C1 segment of cervical spinal cord (tissue), 14 donors: ENCODE measurements around the gene HOXC12.

ENCODE experiments used
- DNase-seq, 14 donors: peaks; one replicate each; lab custom pipeline; 2025; lab: John Stamatoyannopoulos, UW

The HOXC12 gene

GRCh38 chr12:53996240-53997203, 41.8 kb downstream of the HOXC12 start:
- no peak for DNase-seq

- DNase-seq: no peak
These were observed 42.8 kb downstream of the HOXC12 start for GRCh38 chr12:53997204-53998109.

DNA sequence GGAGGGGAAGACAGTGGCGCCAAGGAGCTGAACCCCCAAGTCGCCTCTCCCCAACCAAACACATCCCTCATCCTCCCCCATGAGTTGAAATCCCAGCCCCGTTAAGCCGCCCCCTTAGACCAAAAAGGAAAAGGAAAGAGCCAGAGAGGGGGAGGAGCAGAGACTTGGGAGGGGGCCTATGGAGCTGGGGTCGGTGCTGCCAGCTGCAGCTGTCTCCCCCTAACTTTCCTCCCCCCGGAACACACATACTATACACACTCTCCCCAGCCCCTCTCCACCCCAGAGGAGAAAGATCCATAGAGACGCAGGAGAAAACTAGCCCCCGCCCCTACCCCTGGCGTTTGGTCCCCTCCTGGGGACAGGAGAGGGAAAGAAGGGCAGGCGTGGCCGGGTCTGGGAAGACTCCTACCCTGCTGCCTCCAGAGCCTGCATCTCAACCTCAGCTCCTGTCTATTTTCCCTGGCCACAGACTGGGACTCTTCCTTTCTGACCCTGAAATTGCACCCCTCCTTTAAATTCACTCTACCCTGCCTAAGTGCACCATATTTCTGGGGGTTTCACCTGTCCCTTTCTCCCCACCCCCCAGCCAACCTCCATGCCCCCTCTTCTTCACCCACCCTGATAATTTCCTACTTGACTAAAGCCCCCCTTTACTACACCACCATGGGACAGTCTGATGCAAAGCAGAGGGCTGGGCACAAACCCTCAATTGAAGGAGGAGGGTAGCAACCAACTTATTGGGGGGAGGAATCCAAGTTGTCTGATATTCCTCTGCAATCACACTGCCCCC, 43.6 kb downstream of the HOXC12 start:
- no peak for DNase-seq

GRCh38 chr12:53998900-53999236, 44.2 kb downstream of the HOXC12 start:
- no peak for DNase-seq

DNA sequence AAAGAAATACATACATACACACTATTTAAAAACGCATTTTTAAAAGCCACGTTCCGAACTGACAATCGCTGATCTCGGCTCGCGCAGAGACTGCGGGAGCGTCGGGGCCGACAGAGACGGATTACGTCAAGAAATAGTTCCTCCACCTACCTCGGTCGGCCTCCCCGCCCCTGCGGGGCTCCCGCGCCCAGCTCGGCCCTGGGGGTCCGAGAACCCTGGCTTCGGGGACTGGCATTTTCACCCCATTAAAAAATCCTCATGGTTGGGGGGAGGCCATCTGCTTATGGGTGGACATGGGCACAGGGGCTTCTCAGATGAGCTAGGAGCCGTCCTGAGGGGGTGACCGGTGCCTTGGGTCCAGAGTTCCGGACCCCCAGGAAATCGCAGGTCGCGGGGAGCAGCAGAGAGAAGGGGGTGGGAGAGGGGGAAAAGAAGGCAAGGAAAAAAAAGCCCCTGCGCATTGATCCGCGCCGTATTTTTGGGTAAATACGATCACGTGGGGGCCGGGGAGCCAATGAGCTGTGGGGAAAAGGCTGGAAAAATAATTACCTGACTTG, 44.9 kb downstream of the HOXC12 start:
- no peak for DNase-seq

DNA sequence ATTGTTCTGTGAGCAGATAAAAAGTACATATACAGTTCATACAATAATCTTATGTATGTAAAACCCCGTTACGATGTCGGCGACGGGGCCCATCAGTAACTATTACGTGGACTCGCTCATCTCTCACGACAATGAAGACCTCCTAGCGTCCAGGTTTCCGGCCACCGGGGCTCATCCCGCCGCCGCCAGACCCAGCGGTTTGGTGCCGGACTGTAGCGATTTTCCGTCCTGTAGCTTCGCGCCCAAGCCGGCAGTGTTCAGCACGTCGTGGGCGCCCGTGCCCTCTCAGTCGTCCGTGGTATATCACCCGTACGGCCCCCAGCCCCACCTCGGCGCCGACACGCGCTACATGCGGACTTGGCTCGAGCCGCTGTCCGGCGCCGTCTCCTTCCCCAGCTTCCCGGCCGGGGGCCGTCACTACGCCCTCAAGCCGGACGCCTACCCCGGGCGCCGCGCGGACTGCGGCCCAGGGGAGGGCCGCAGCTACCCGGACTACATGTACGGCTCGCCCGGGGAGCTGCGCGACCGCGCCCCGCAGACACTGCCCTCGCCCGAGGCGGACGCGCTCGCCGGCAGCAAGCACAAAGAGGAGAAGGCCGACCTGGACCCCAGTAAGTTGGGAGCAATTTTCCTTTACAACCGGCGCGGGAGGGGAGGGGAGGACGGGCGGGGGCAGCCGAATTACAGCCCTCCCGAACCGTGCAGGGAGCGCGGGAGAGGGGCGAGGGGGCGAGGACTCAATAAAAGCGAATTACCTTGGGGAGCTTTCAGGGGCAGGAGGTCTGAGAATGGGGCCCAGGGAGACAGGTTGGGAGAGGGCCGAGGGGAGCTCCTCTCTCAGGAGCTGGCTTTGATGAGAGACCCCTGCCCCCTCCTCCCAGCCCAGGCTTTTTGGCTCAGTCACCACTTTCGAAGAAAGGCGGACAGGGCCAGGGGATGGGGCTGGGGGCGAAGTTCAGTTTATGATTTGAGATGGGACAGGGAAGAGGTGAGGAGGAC, 45.7 kb downstream of the HOXC12 start, which contains the start of gene HOXC9:
HOXC9 (plus strand) TSS at position 46 of the 999 bp plus-strand sequence; CDS start at position 74, 28 bp downstream.
- no peak for DNase-seq

DNA sequence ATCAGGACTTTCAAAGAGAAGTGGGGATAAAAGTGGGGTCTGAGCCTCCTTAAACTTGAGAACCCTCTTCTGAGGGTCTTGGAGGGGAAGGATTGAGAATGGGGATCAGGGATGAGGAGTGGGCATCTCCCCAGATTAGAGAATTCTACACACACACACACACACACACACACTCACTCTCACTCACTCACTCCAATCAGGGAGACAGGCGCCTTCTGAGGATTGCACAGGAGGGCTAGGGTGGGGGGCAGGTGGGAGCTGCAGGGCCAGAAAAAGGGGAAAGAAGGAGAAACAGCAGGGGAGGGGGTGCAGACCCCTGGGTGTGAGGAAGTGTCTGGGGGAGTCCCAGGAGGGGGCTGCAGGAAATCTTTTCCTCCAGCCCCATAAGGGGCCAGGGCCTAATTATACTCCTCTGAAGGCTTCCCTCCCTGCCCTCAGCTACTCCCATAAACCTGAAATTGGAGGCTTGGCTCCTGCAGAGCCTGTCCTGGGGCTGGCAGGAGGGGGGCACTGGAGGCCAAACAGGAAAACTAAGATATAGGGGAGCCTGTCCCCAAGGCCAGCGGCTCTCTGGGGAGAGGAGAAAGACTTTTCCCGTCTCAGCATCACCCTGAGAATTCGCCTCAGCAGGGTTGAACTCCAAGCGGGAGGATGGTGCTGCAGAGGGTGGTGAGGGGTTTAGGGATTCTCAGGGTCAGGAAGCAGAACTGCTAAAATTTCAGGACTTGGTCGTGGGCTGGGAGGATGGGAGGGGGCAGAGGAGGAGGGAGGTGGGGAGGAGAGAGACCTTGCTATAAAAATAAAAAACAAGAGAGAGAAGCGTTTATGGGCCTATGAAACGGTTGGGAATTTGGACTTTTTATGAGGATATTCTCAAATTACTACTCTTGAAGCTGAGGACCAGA, 46.8 kb downstream of the HOXC12 start:
- DNase-seq: no peak

DNA sequence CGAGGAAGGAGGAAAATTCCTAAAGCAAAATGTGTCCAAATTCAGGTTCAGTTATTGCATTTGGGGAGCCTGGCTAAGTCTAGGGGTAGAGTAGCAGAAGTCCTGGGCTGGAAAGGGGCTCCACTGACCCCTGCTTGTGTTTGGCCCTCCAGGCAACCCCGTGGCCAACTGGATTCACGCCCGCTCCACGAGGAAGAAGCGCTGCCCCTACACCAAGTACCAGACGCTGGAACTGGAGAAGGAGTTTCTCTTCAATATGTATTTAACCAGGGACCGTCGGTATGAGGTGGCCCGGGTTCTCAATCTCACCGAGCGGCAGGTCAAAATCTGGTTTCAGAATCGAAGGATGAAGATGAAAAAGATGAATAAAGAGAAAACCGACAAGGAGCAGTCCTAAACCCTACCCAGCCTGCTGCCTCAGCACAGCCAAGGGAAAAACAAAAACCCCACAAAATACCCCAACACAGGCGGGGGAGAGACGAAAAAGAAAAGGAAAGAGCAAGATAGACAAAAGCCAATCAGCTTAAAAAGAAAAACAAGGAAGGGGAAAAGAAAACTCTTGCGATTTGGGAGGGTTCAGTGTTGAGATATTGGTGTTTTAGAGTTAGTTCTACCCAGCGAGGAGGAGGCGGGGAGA, 47.7 kb downstream of the HOXC12 start:
- DNase-seq: no peak

DNA sequence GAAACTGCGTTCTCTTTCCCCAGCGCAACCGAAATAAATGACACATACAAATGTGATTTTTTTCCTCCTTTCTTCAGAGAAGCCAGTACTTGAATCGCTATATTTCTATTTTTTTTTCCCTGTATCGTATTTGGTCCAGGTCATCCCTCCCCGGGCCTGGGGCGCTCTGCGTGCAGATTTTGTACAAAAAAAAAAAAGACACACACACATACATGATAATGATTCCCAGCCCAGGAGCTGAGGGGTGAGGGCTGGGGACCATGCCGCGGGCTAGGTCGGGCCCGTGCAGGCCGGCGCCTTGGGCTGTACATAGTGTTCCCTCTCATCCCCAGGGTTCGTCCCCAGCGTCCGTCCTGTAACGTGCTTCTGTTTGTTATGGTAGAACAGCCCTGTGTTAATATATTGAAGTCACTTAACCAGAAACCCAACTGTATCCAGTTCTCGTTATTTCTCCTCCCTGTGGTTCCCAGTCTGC, 48.2 kb downstream of the HOXC12 start:
- no peak for DNase-seq

DNA sequence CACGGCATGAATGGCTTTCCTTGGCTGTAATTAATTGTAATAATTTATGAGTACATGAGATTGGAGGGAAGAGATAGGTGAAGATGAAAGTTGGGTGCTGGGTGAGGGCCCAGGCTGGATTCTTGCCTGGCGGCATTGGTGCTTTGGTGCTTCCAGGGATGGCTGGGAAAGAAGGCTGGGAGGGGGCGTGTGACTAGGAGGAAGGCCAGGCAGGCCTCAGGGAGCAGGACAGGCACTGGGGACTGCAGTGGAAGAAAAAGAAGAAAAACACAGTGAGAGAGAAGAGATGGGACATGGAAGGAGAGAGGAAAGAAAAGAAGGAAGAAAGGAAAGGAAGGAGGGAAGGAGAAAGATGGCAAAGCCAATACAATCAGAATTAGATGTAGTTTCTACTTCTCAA, 48.9 kb downstream of the HOXC12 start:
- no peak for DNase-seq

- no peak for DNase-seq
These were observed 49.5 kb downstream of the HOXC12 start for GRCh38 chr12:54004063-54004840.

GRCh38 chr12:54004841-54005530, 50.3 kb downstream of the HOXC12 start:
- DNase-seq: no peak

- DNase-seq: no peak
These were observed 50.8 kb downstream of the HOXC12 start for GRCh38 chr12:54005531-54005852.

DNA sequence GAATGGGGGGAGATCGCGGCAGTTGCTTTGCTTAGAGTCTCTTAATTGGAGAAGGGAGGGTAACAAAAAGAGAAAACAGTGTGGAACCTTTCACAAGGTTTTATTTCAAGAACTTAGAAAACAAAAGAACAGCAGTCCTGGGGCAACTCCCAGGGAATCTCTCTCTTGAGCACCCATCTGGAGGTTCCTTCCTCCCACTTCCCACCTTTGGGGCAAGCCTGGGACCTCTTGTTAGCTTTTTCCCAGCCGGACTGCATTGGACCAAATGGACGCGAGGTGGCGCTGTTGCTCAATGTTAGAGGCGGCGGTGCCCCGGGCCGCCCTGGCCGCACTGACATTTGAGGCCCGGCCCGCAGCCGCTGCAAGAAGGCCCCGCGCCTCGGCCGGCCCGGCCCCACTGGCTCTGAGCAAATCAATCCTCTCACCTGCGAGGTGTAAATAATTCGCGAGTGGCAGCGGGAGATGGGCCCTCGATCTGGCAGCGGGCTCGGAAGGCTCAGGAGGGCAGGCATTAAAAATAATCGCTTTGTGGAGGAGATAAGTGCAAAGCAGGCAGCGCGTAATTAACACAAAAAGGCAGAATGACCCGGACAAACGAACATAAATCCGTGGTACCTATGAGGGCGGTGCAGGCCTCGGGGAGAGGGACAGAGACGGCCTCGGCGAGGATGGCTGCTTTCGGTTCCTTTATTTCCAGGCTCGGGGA, 51.3 kb downstream of the HOXC12 start:
- peak in 13 of 14 donors; percentile 7 to 82 (median 56) for DNase-seq

DNA sequence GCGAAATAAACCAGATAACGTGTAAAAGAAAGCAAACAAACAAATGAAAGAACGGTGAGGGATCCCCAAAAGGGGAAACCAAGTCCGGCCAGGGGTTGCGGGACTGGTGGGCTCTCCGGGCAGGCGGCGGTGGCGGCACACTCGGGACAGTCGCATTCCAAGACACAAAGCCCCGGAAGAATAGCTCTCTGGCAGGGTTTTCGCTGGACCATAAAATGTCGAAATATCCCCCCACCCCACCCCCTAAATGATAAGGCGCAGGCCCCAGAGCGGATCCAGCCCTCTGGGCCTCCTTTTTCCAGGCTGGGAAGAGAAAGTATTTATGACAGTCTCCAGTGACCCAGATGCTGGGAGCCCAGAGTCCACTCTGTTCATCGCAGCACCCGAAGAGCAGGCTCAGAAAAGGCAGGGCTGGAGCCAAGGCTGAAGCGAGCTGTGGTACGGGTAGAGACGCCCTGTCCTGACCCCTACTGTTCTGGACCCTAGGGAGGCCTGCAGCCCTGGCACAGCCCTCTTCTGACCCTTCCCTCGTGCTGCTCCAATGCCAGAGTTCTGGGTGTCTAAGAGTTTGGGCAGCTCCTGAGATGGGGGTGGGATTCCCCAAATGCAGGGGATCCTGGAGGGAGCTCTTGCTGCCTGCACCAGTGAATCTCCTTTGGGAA, 52.0 kb downstream of the HOXC12 start:
- DNase-seq: no peak
